Heart right ventricle (tissue), 16 donors: ENCODE results near the gene ARL15. TPM values are rescaled to one million over a fixed set of nuclear protein-coding genes. Genes with fewer than 3 reads are reported as not detected.

Source experiments
- ATAC-seq, 8 donors: fragments of 200-7000 bp; cut with Tn5 transposase; one replicate each; pipeline ENCODE4 v1.9.1; 2020; ENCODE audit warnings: mild to moderate bottlenecking in 8 of 8, moderate library complexity in 8 of 8, moderate number of reproducible peaks in 1 of 8
- DNase-seq, 2 donors: peaks; one replicate each; pipeline ENCODE4 v3.0.0-alpha.2; 2020
- H3K27ac ChIP-seq, 10 donors: fragments of 200-600 bp; sonication (generic) in 2 of 10; one replicate each; pipeline versions ENCODE4 v1.5.0 to v1.8.0; 2020 to 2022; ENCODE audit warnings: mild to moderate bottlenecking in 3 of 10
- H3K27me3 ChIP-seq, 7 donors: fragments of 200-600 bp; one replicate each; pipeline ENCODE4 v1.8.0; 2021 to 2022; ENCODE audit warnings: mild to moderate bottlenecking in 2 of 7
- H3K36me3 ChIP-seq, 9 donors: fragments of 200-600 bp; sonication (generic) in 1 of 9; one replicate each; pipeline versions ENCODE4 v1.5.0 to v1.8.0; 2020 to 2022; ENCODE audit warnings: mild to moderate bottlenecking in 2 of 9
- H3K4me1 ChIP-seq, 9 donors: fragments of 200-600 bp; sonication (generic) in 1 of 9; one replicate each; pipeline versions ENCODE4 v1.5.0 to v1.8.0; 2020 to 2022; ENCODE audit warnings: mild to moderate bottlenecking in 4 of 9
- H3K4me3 ChIP-seq, 10 donors: fragments of 200-600 bp; sonication (generic) in 2 of 10; one replicate each; pipeline versions ENCODE4 v1.5.0 to v1.8.0; 2020 to 2022; ENCODE audit warnings: mild to moderate bottlenecking in 7 of 10, moderate library complexity in 2 of 10
- H3K9me3 ChIP-seq, 11 donors: fragments of 200-600 bp in 10 of 11; sonication (generic) in 2 of 11; one replicate each; pipeline versions ENCODE4 v1.5.0 to v1.8.0; 2013 to 2022; ENCODE audit warnings: mild to moderate bottlenecking in 2 of 11, control low read depth in 1 of 11, moderate library complexity in 1 of 11
- CTCF ChIP-seq, 9 donors: fragments of 200-600 bp; sonication (generic) in 2 of 9; IDR thresholded peaks; one replicate each; pipeline versions ENCODE4 v1.5.0 to v1.8.0; 2021 to 2022; ENCODE audit warnings: antibody characterized with exemption in 9 of 9, mild to moderate bottlenecking in 5 of 9, moderate library complexity in 1 of 9
- WGBS, 2 donors: extraction: QIAGEN DNeasy Blood & Tissue Kit; methylation state at CpG; one replicate each; pipeline ENCODE4 v1.1.7; 2013; ENCODE audit warnings: inconsistent platforms in 1 of 2; 5-methylcytosine and 5-hydroxymethylcytosine counted together
- intact Hi-C, 10 donors: fragments of 100-400 bp; cut with DNase I; formaldehyde crosslinking; loops; one replicate each; pipeline versions ENCODE4 v1.11.1 to v1.14.2; 2022
- polyA plus RNA-seq, 2 donors: library from polyadenylated mRNA; stranded (reverse); fragments of 200-250 nt; gene quantifications; one replicate each; pipeline ENCODE4 v1.2.3, GENCODE V29; 2013
- total RNA-seq, 10 donors: library from RNA; stranded (reverse); fragmentation: NEBNext Ultra II Directional in 3 of 10; extraction: Animal tissue kit (Norgen Biotek cat#: 25700) in 3 of 10; gene quantifications; one replicate each; pipeline versions ENCODE4 v1.2.1 to v1.2.4, GENCODE V29; 2021 to 2023
- donor health status: Arrhythmogenic right ventricular cardiomyopathy.
- donor health status: ischemic (EF 13 %, LVEDD 7.1; RV severe dilation, severe dysfunction).
- donor health status: healthy with polysubstance abuse.
- donor health status: DM: no; HTN: yes; CAD: no.
- donor health status: DM: no; HTN: no; CAD: no.
- donor health status: ischemic (EF 25% LVEDD 6.9; RV normal size, moderate dysfunction).
- donor health status: ischemic (EF 25% LVEDD 5.7; RV mildly dilated, moderate dysfunction).
- donor health status: healthy.
- donor health status: DM: yes; HTN: yes; CAD: no.
- donor health status: Ischemic cardiomyopathy.
- donor health status: ischemic (EF 35%, LVEDD 5.7; RV mildly dilated, moderate dysfunction).
- donor health status: nonischemic (EF 11% LVEDD 7.7; RV severe dilation, severe dysfunction).
- donor health status: DM: yes; HTN: yes; CAD: no.
- donor health status: PGD.
- donor health status: ischemic (EF 29% LVEDD 5.4; RV normal size, mild dysfunction).
- donor health status: nonischemic (EF 23%, LVEDD 6.1; RV moderate dilation, normal function).

Gene ARL15
- total and polyA plus RNA-seq, 12 donors: 7.8 to 31.8 (median 26.9) TPM

DNA sequence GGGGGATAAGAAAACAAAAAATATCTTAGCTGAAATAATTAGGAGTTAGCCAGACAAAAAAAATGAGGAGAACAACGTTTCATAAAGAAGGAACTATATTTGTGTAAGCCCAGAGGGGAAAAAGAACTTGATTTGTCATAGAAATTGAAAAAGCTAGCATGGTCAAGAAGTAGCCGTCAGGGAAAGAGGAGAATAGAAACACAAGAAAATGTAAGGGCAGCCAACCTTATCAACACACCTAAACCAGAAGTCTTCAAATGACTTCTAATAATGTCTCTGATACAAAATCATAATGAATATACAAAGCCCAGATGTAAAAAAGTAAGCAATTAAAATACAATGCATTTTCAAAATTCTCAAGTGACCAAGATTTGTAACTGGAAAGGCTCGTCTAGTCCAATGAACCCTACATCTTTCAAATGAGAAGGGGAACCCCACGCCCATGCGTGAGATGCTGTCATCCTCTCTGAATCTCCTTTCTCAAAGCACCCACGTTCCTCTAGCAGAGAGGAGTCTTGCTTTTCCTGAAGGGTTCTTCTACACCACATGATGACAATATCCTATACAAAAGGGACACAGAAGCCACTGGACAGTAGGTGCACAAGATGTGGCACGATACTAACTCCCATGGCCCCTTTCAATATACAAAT, 103.7 kb downstream of the ARL15 start:
- intact Hi-C loops: no loop called here
- no peak overlapping the region for H3K4me3 ChIP-seq
- H3K9me3 ChIP-seq: peaks cover 0 to 13% (median 0%) of the 10 kb centered on the region in 11 donors
- ATAC-seq: no peak
- no peak overlapping the region for H3K27ac ChIP-seq
- 89% methylated on average over 7 of the region's 7 CpGs for WGBS, 2 donors
- H3K4me1 ChIP-seq: peaks cover 0 to 37% (median 13%) of the 10 kb centered on the region in 9 donors
- TF ChIP-seq CTCF (IDR thresholded peaks at IDR 0.05): no peak
- H3K27me3 ChIP-seq: no peaks in the 10 kb centered on the region
- H3K36me3 ChIP-seq: no peaks in the 10 kb centered on the region
- no peak for DNase-seq

DNA sequence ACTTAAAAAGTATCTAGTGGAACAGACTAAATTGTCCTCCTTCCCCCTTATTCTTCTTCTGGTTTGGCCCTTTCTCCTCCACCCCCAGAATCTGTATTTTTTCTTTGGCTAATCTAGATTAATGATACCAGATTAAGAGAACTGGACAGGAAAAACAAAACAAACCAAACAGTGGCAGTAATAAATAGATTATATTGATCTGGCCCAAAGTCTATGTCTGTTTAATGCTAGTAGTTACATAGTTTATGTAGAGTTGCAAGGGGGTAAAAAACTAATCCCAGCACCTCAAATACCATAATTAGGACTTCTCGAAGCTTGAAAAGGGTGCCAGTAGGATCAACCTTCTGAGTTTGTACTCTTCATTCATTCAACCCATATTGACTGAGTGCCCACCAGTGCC, 104.5 kb downstream of the ARL15 start:
- H3K9me3 ChIP-seq: peaks cover 0 to 13% (median 0%) of the 10 kb centered on the region in 11 donors
- no peaks in the 10 kb centered on the region for H3K27me3 ChIP-seq
- DNase-seq (no peak), ATAC-seq (no peak)
- TF ChIP-seq CTCF (IDR thresholded peaks at IDR 0.05): no peak
- H3K4me3 ChIP-seq: no peak overlapping the region
- no peak overlapping the region for H3K27ac ChIP-seq
- WGBS, 2 donors: 96 to 97% methylated on average over 1 of the region's 1 CpG
- H3K4me1 ChIP-seq: peaks cover 0 to 29% (median 6%) of the 10 kb centered on the region in 9 donors
- intact Hi-C loops: no loop called here
- no peaks in the 10 kb centered on the region for H3K36me3 ChIP-seq

- ATAC-seq: no peak
- Histone ChIP-seq H3K9me3 (peaks cover 0 to 15% (median 0%) of the 10 kb centered on the region in 11 donors), H3K27me3 (no peaks in the 10 kb centered on the region), H3K27ac (no peak overlapping the region), H3K4me3 (no peak overlapping the region), H3K4me1 (peaks cover 0 to 25% (median under 1%) of the 10 kb centered on the region in 9 donors), H3K36me3 (no peaks in the 10 kb centered on the region)
- WGBS, 2 donors: 85 to 91% methylated on average over 4 of the region's 4 CpGs
- no peak for TF ChIP-seq CTCF (IDR thresholded peaks at IDR 0.05)
- DNase-seq: no peak
- intact Hi-C loops: no loop called here
Measured at GRCh38 chr5:54205453-54205852, 104.9 kb downstream of the ARL15 start.

DNA sequence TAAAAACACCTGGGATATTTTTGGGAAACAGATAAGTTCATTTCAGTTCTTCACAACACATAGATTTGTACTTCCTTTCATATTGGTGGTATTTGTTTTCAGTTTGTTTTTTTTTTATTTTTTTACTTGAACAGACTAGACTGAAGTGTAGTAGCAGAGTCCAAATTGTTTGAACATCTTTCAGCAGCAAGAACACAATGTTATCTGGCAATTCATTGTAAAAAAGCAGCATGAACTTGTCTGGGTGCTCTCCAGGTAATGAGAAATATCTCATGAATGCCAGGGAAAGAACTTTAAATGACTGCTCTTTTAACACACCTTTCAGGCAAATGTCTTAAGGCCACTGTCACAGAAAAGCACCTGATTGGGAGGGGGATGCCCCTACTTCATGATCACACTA, 113.4 kb downstream of the ARL15 start:
- peaks cover 0 to 13% (median 0%) of the 10 kb centered on the region in 11 donors for H3K9me3 ChIP-seq
- H3K27ac ChIP-seq: no peak overlapping the region
- ATAC-seq: no peak
- H3K27me3 ChIP-seq: no peaks in the 10 kb centered on the region
- H3K4me1 ChIP-seq: peaks cover 0 to 26% (median 13%) of the 10 kb centered on the region in 9 donors
- no peaks in the 10 kb centered on the region for H3K36me3 ChIP-seq
- TF ChIP-seq CTCF (IDR thresholded peaks at IDR 0.05): no peak
- H3K4me3 ChIP-seq: no peak overlapping the region
- no peak for DNase-seq
- intact Hi-C loops: no loop called here
